GM12878 (cell line): Measurements from ENCODE around the gene PTPRD. TPM values are rescaled to one million over a fixed set of nuclear protein-coding genes. Genes with fewer than 3 reads are reported as not detected.

Experiments
- ATAC-seq: fragments of 200-7000 bp; cut with Tn5 transposase; 3 replicates; pipeline ENCODE4 v1.9.1; 2020; ENCODE audit warnings: mild to moderate bottlenecking, moderate library complexity
- BruUV-seq: library from RNA; stranded (reverse); fragments of 400-500 nt; replicated peaks from 2 replicates; lab custom pipeline; 2021; lab: Mats Ljungman, UMichigan
- CTCF ChIA-PET: fragments of 300-600 bp; sonication (Branson Sonifier 250); formaldehyde crosslinking; extraction: SDS; loops from one replicate; lab custom pipeline; 2021; ENCODE audit warnings: inconsistent platforms; lab: Yijun Ruan, JAX
- POLR2A ChIA-PET: fragments of 350-600 bp; formaldehyde crosslinking; extraction: SDS; loops from one replicate; lab custom pipeline; 2021; ENCODE audit warnings: inconsistent platforms; lab: Charles Lee
- RAD21 ChIA-PET: fragments of 300-600 bp; sonication (Branson Sonifier 250); formaldehyde crosslinking; loops from one replicate; lab custom pipeline; 2023; ENCODE audit warnings: antibody characterized with exemption; ENCODE audit not compliant: unreplicated experiment; lab: Charles Lee
- SMC1A ChIA-PET: fragments of 300-600 bp; sonication (Branson Sonifier 250); formaldehyde crosslinking; loops from one replicate; lab custom pipeline; 2023; ENCODE audit not compliant: unreplicated experiment, uncharacterized antibody; lab: Charles Lee
- DNase-seq: peaks from one replicate; pipeline ENCODE4 v3.0.0-alpha.2; 2011; ENCODE audit warnings: low read depth, low spot score
- FAIRE-seq: peaks from 3 replicates; lab custom pipeline; 2011; peaks lifted over from hg19 to GRCh38; lab: Jason Lieb, UNC
- H2AFZ ChIP-seq: 2 replicates; pipeline ENCODE4 v1.6.0; 2011; ENCODE audit warnings: low read depth, low read length, control low read depth; ENCODE audit not compliant: control insufficient read depth
- H3K27ac ChIP-seq: 2 replicates; pipeline ENCODE4 v1.5.1; 2011; ENCODE audit warnings: control low read depth; ENCODE audit not compliant: control insufficient read depth, insufficient read depth
- H3K27me3 ChIP-seq, 2 experiments: replicated peaks in 1 of 2; 2 replicates each; pipeline versions ENCODE4 v1.6.0 to v1.6.1; 2011; ENCODE audit warnings: low read length in 1 of 2; ENCODE audit not compliant: control insufficient read depth in 2 of 2, insufficient read depth in 2 of 2
- H3K36me3 ChIP-seq, 2 experiments: 2 replicates each; pipeline ENCODE4 v1.5.1; 2011; ENCODE audit warnings: low read length in 1 of 2; ENCODE audit not compliant: control insufficient read depth in 2 of 2, insufficient read depth in 2 of 2
- H3K4me1 ChIP-seq: 2 replicates; pipeline ENCODE4 v1.6.1; 2011; ENCODE audit warnings: mild to moderate bottlenecking, low read length, moderate library complexity, mixed read lengths; ENCODE audit not compliant: control insufficient read depth, insufficient read depth
- H3K4me2 ChIP-seq: 2 replicates; pipeline ENCODE4 v1.6.0; 2011; ENCODE audit warnings: control low read depth; ENCODE audit not compliant: control insufficient read depth, insufficient read depth
- H3K4me3 ChIP-seq: fragments of 200-600 bp; sonication (generic); 2 replicates; pipeline ENCODE4 v1.5.1; 2016
- H3K79me2 ChIP-seq: 2 replicates; pipeline ENCODE4 v1.6.0; 2011; ENCODE audit warnings: low read length; ENCODE audit not compliant: control insufficient read depth, insufficient read depth
- H3K9ac ChIP-seq: 2 replicates; pipeline ENCODE4 v1.8.0; 2011; ENCODE audit warnings: low read length, control low read depth, mixed read lengths; ENCODE audit not compliant: control insufficient read depth, insufficient read depth
- H3K9me3 ChIP-seq: replicated peaks from 3 replicates; pipeline ENCODE4 v1.5.1; 2011; ENCODE audit warnings: mild to moderate bottlenecking, low read length; ENCODE audit not compliant: control insufficient read depth, insufficient read depth
- H4K20me1 ChIP-seq: 2 replicates; pipeline ENCODE4 v1.6.0; 2011; ENCODE audit not compliant: control insufficient read depth, insufficient read depth
- ATF7 ChIP-seq: fragments of 450-650 bp; IDR thresholded peaks from 2 replicates; pipeline ENCODE4 v1.6.1; 2016; ENCODE audit warnings: low read depth, mild to moderate bottlenecking
- ETV6 ChIP-seq, 2 experiments: fragments of 450-650 bp in 1 of 2; IDR thresholded peaks in 1 of 2; conservative IDR thresholded peaks in 1 of 2; 2 replicates each; pipeline ENCODE4 v1.6.1; 2014; ENCODE audit warnings: antibody characterized with exemption in 1 of 2, borderline replicate concordance in 1 of 2, low read depth in 1 of 2, mild to moderate bottlenecking in 1 of 2, moderate library complexity in 1 of 2
- KAT2A ChIP-seq: conservative IDR thresholded peaks from 2 replicates; pipeline ENCODE4 v1.6.1; 2011; ENCODE audit warnings: low read depth, low read length; ENCODE audit not compliant: control insufficient read depth
- REST ChIP-seq: IDR thresholded peaks from 2 replicates; pipeline ENCODE4 v1.6.1; 2012; ENCODE audit warnings: mild to moderate bottlenecking, low read depth, low read length
- SREBF1 ChIP-seq: IDR thresholded peaks from 2 replicates; pipeline ENCODE4 v1.6.1; 2012; ENCODE audit warnings: mild to moderate bottlenecking, low read length
- SRF ChIP-seq, 2 experiments: IDR thresholded peaks; 2 replicates each; pipeline ENCODE4 v1.6.1; 2011; ENCODE audit warnings: low read depth in 2 of 2, low read length in 2 of 2, mild to moderate bottlenecking in 1 of 2, moderate library complexity in 1 of 2
- WGBS: methylation state at CpG from one replicate; pipeline ENCODE4 v1.1.6; 2016; ENCODE audit warnings: low lambda C conversion rate; ENCODE audit not compliant: insufficient replicate concordance, insufficient coverage; ENCODE audit errors: missing lambda C conversion rate; 5-methylcytosine and 5-hydroxymethylcytosine counted together
- in situ Hi-C: fragments of 300-500 bp; cut with MboI; formaldehyde crosslinking; loops from 9 replicates; pipeline ENCODE4 v1.14.3; 2018; ENCODE audit warnings: mixed read lengths
- intact Hi-C: fragments of 100-400 bp; cut with micrococcal nuclease; formaldehyde crosslinking; loops from one replicate; pipeline ENCODE4 v1.14.2; 2022; ENCODE audit not compliant: unreplicated experiment
- polyA plus RNA-seq, 11 experiments: library from polyadenylated mRNA; depleted of rRNA in 4 of 11; unstranded in 6 of 11; stranded (reverse) in 5 of 11; fragments of >200 nt; fragmentation: Nextera tagmentation in 4 of 11; fragmentation: Illumina TruSeq in 1 of 11; extraction: Ambion mirVana in 4 of 11; extraction: Trizol in 1 of 11; gene quantifications; 1 replicate in 1 of 11; 2 replicates in 10 of 11; pipeline versions ENCODE4 v1.2.1 to v1.2.3, GENCODE V29; 2011 to 2016; ENCODE audit warnings: inconsistent platforms in 2 of 11, missing spikeins in 2 of 11, low read depth in 1 of 11
- total RNA-seq, 4 experiments: library from RNA; depleted of rRNA in 3 of 4; stranded (reverse); fragments of >200 nt in 3 of 4; fragmentation: Illumina TruSeq in 1 of 4; extraction: Trizol in 1 of 4; gene quantifications; 2 replicates each; pipeline versions ENCODE4 v1.2.1 to v1.2.3, GENCODE V29; 2013 to 2021

Gene PTPRD
- total and polyA plus RNA-seq, 10 of the 15 experiments (the other 5 are each of a cell fraction or from before 2014, with no cell fraction given) = under 0.01 to 0.05 (median 0.01) TPM; not detected in 7

- Histone ChIP-seq H2AFZ (no peak overlapping the region), H3K79me2 (no peaks in the 10 kb centered on the region), H3K4me3 (no peak overlapping the region), H3K4me1 (no peaks in the 10 kb centered on the region), H3K9me3 (no peaks in the 10 kb centered on the region), H3K4me2 (no peak overlapping the region), H3K27ac (no peak overlapping the region), H3K9ac (no peak overlapping the region), H3K36me3 (no peaks in the 10 kb centered on the region), H4K20me1 (no peaks in the 10 kb centered on the region), H3K27me3 (no peaks in the 10 kb centered on the region)
- FAIRE-seq (no peak), DNase-seq (no peak), ATAC-seq (no peak)
- TF ChIP-seq SRF (IDR thresholded peaks at IDR 0.05; ENCODE audit: low read depth in 2 of 2, low read length in 2 of 2) (no peak), ETV6 (conservative IDR thresholded peaks at IDR 0.05 in 1 of 2, IDR thresholded peaks at IDR 0.05 in 1 of 2; ENCODE audit: borderline replicate concordance in 1 of 2, low read depth in 1 of 2) (no peak), SREBF1 (no peak), KAT2A (no peak), ATF7 (no peak), REST (no peak)
- RAD21 ChIA-PET = no interaction called here
- CTCF ChIA-PET = no interaction called here
- in situ Hi-C loops (no loop called here), intact Hi-C loops (no loop called here)
- SMC1A ChIA-PET = no interaction called here
- 24% methylated on average over 2 of the region's 2 CpGs for WGBS
- BruUV-seq = no TSS peak
- POLR2A ChIA-PET = no interaction called here
Measured at GRCh38 chr9:10661994-10662393, 49.2 kb upstream of the PTPRD start.
